K562 (cell line): Measurements from ENCODE around the gene ZCCHC8. TPM values are rescaled to one million over a fixed set of nuclear protein-coding genes. Genes with fewer than 3 reads are reported as not detected.
A peak's percentile ranks its signal among the peaks of the same experiment; 100 is the strongest.

ENCODE experiments used
- ATAC-seq: fragments of 200-7000 bp; cut with Tn5 transposase; 3 replicates; pipeline ENCODE4 v1.9.1; 2020; ENCODE audit warnings: moderate library complexity
- BruUV-seq: library from RNA; stranded (reverse); fragments of 400-500 nt; replicated peaks from 2 replicates; lab custom pipeline; 2021; lab: Mats Ljungman, UMichigan
- CTCF ChIA-PET: fragments of 300-600 bp; formaldehyde crosslinking; extraction: SDS; loops from one replicate; lab custom pipeline; 2021; ENCODE audit warnings: low intra/inter-chr PET ratio; lab: Yijun Ruan, JAX
- POLR2A ChIA-PET: fragments of 300-600, 350-650 bp; sonication (Branson Sonifier 250); formaldehyde crosslinking; extraction: SDS; loops from one replicate; lab custom pipeline; 2021; ENCODE audit warnings: antibody characterized with exemption, inconsistent platforms; lab: Yijun Ruan, JAX
- DNase-seq, 4 experiments: peaks; one replicate each; pipeline versions ENCODE4 v3.0.0 to v3.0.0-alpha.2; 2011 to 2018; ENCODE audit warnings: low spot score in 3 of 4, mixed read lengths in 3 of 4; ENCODE audit errors: extremely low read depth in 1 of 4
- FAIRE-seq: peaks from 2 replicates; lab custom pipeline; 2011; peaks lifted over from hg19 to GRCh38; lab: Jason Lieb, UNC
- H2AFZ ChIP-seq: 2 replicates; pipeline ENCODE4 v1.6.0; 2011; ENCODE audit warnings: low read depth, low read length, control low read depth, inconsistent platforms
- H3K27ac ChIP-seq: fragments of 200-600 bp; 3 replicates; pipeline ENCODE4 v1.8.0; 2011; ENCODE audit warnings: low read depth, mild to moderate bottlenecking, control low read depth, inconsistent platforms, low read length, moderate library complexity, mixed read lengths; ENCODE audit errors: extremely low read depth
- H3K27me3 ChIP-seq, 2 experiments: fragments of 300-600 bp in 1 of 2; 2 replicates in 1 of 2; 3 replicates in 1 of 2; pipeline versions ENCODE4 v1.6.0 to v1.8.0; 2011; ENCODE audit warnings: inconsistent platforms in 2 of 2, low read length in 2 of 2, mild to moderate bottlenecking in 1 of 2, mixed read lengths in 1 of 2, moderate library complexity in 1 of 2; ENCODE audit not compliant: control insufficient read depth in 2 of 2, insufficient read depth in 2 of 2
- H3K36me3 ChIP-seq: fragments of 300-600 bp; 3 replicates; pipeline ENCODE4 v1.8.0; 2011; ENCODE audit warnings: mild to moderate bottlenecking, low read length, inconsistent platforms; ENCODE audit not compliant: control insufficient read depth, insufficient read depth
- H3K4me1 ChIP-seq, 2 experiments: fragments of 200-600 bp in 1 of 2; replicated peaks in 1 of 2; 2 replicates in 1 of 2; 3 replicates in 1 of 2; pipeline versions ENCODE4 v1.5.1 to v1.8.0; 2011; ENCODE audit warnings: inconsistent platforms in 2 of 2, low read length in 2 of 2, mild to moderate bottlenecking in 1 of 2, mixed read lengths in 1 of 2, moderate library complexity in 1 of 2; ENCODE audit not compliant: control insufficient read depth in 2 of 2, insufficient read depth in 2 of 2
- H3K4me2 ChIP-seq: 2 replicates; pipeline ENCODE4 v1.6.1; 2011; ENCODE audit warnings: low read length, control low read depth, inconsistent platforms, mixed read lengths; ENCODE audit not compliant: insufficient read depth
- H3K4me3 ChIP-seq: fragments of 200-600 bp; sonication (generic), shearing (Covaris generic); 2 replicates; pipeline ENCODE4 v1.5.1; 2016; ENCODE audit warnings: control low read depth, inconsistent platforms
- H3K79me2 ChIP-seq: fragments of 200-600 bp; 3 replicates; pipeline ENCODE4 v1.8.0; 2011; ENCODE audit warnings: low read length, inconsistent platforms; ENCODE audit not compliant: control insufficient read depth, insufficient read depth
- H3K9ac ChIP-seq, 2 experiments: 2 replicates each; pipeline versions ENCODE4 v1.6.0 to v1.6.1; 2011; ENCODE audit warnings: low read depth in 2 of 2, low read length in 2 of 2, control low read depth in 1 of 2, inconsistent platforms in 1 of 2, mild to moderate bottlenecking in 1 of 2, mixed read lengths in 1 of 2; ENCODE audit not compliant: insufficient read depth in 1 of 2
- H3K9me1 ChIP-seq: one replicate; pipeline ENCODE4 v1.6.0; 2011; ENCODE audit warnings: inconsistent platforms, mild to moderate bottlenecking, low read length, moderate library complexity; ENCODE audit not compliant: control insufficient read depth, insufficient read depth
- H3K9me3 ChIP-seq: replicated peaks from 2 replicates; pipeline ENCODE4 v1.5.1; 2011; ENCODE audit warnings: low read depth, low read length, inconsistent platforms; ENCODE audit not compliant: control insufficient read depth, insufficient read depth
- H4K20me1 ChIP-seq: replicated peaks from 2 replicates; pipeline ENCODE4 v1.6.1; 2011; ENCODE audit warnings: low read length, inconsistent platforms, mixed read lengths; ENCODE audit not compliant: control insufficient read depth, insufficient read depth
- BHLHE40 ChIP-seq: IDR thresholded peaks from 2 replicates; pipeline ENCODE4 v1.6.1; 2011; ENCODE audit warnings: low read length, improper control_type of control experiment
- CHD1 ChIP-seq: fragments of 200-600 bp; sonication (generic); IDR thresholded peaks from one replicate; pipeline ENCODE4 v1.6.1; 2012; ENCODE audit warnings: mild to moderate bottlenecking, moderate library complexity, low read length, inconsistent platforms
- EGR1 ChIP-seq: fragments of 450-650 bp; conservative IDR thresholded peaks from 2 replicates; pipeline ENCODE4 v1.6.1; 2017; ENCODE audit warnings: mild to moderate bottlenecking
- ETV1 ChIP-seq: fragments of 450-650 bp; conservative IDR thresholded peaks from 2 replicates; pipeline ENCODE4 v1.6.1; 2016; ENCODE audit warnings: missing genetic modification characterization, control low read depth, low read depth, missing compliant biosample characterization
- FOSL1 ChIP-seq: fragments of 200-800 bp; sonication (Bioruptor generic); conservative IDR thresholded peaks from 2 replicates; pipeline ENCODE4 v1.6.1; 2016; ENCODE audit warnings: missing genetic modification characterization, missing compliant biosample characterization
- KLF13 ChIP-seq: fragments of 450-650 bp; IDR thresholded peaks from 2 replicates; pipeline ENCODE4 v1.6.1; 2016; ENCODE audit warnings: missing genetic modification characterization, low read depth, mild to moderate bottlenecking, missing compliant biosample characterization, moderate library complexity, borderline replicate concordance
- LEF1 ChIP-seq: fragments of 450-650 bp; IDR thresholded peaks from 2 replicates; pipeline ENCODE4 v1.6.1; 2016; ENCODE audit warnings: mild to moderate bottlenecking
- MAZ ChIP-seq, 2 experiments: fragments of 450-650 bp in 1 of 2; sonication (generic) in 1 of 2; formaldehyde crosslinking; IDR thresholded peaks in 1 of 2; conservative IDR thresholded peaks in 1 of 2; 2 replicates each; pipeline versions ENCODE4 v1.4.0 to v1.5.0; 2020; ENCODE audit warnings: mild to moderate bottlenecking in 1 of 2, missing genetic modification reagents in 1 of 2
- POLR2G ChIP-seq: fragments of 200-400 bp; formaldehyde crosslinking; IDR thresholded peaks from 2 replicates; pipeline ENCODE4 v1.6.1; 2017; ENCODE audit warnings: low read depth, mild to moderate bottlenecking, antibody characterized with exemption, low read length, moderate library complexity
- PTRF ChIP-seq: fragments of 450-650 bp; IDR thresholded peaks from 2 replicates; pipeline ENCODE4 v1.6.1; 2016; ENCODE audit warnings: mild to moderate bottlenecking, missing genetic modification characterization, missing compliant biosample characterization
- VEZF1 ChIP-seq: fragments of 200-800 bp; sonication (Bioruptor generic); IDR thresholded peaks from 2 replicates; pipeline ENCODE4 v1.6.1; 2017; ENCODE audit warnings: missing genetic modification characterization, missing compliant biosample characterization
- ZBTB8A ChIP-seq: fragments of 450-650 bp; IDR thresholded peaks from 2 replicates; pipeline ENCODE4 v1.6.1; 2018; ENCODE audit warnings: mild to moderate bottlenecking, moderate library complexity; ENCODE audit not compliant: partially characterized antibody
- ZNF263 ChIP-seq: sonication (generic); formaldehyde crosslinking; IDR thresholded peaks from 2 replicates; pipeline ENCODE4 v1.8.0; 2022; ENCODE audit warnings: mild to moderate bottlenecking, missing genetic modification reagents, borderline replicate concordance
- ZNF3 ChIP-seq: fragments of 250-450 bp; sonication (Bioruptor Pico); IDR thresholded peaks from 2 replicates; pipeline ENCODE4 v1.5.0; 2021; ENCODE audit warnings: mild to moderate bottlenecking, moderate library complexity
- ZSCAN29 ChIP-seq: fragments of 450-650 bp; IDR thresholded peaks from 2 replicates; pipeline ENCODE4 v1.6.1; 2017
- WGBS: fragments of 100-300 bp; shearing (Covaris generic); methylation state at CpG from one replicate; pipeline ENCODE4 v1.1.6; 2016; ENCODE audit warnings: low coverage, mixed read lengths; ENCODE audit not compliant: insufficient coverage; ENCODE audit errors: missing lambda C conversion rate; 5-methylcytosine and 5-hydroxymethylcytosine counted together
- in situ Hi-C: fragments of 300-500 bp; cut with MboI; formaldehyde crosslinking; loops from 4 replicates; pipeline ENCODE4 v1.15.0; 2018; ENCODE audit warnings: inconsistent platforms, mixed read lengths
- intact Hi-C: fragments of 100-400 bp; cut with micrococcal nuclease; formaldehyde crosslinking; loops from 2 replicates; pipeline ENCODE4 v1.14.2; 2022
- polyA plus RNA-seq, 8 experiments: library from polyadenylated mRNA; depleted of rRNA in 4 of 8; stranded (reverse) in 5 of 8; unstranded in 3 of 8; fragments of >200 nt; fragmentation: Nextera tagmentation in 2 of 8; fragmentation: Illumina TruSeq in 1 of 8; extraction: Ambion mirVana in 2 of 8; extraction: Trizol in 1 of 8; gene quantifications; 2 replicates each; pipeline versions ENCODE4 v1.2.1 to v1.2.3, GENCODE V29; 2011 to 2014; ENCODE audit warnings: inconsistent platforms in 1 of 8, missing spikeins in 1 of 8
- total RNA-seq, 7 experiments: library from RNA; depleted of rRNA in 6 of 7; stranded (reverse); fragments of >200 nt in 6 of 7; fragmentation: Illumina TruSeq in 2 of 7; extraction: Trizol in 2 of 7; gene quantifications; 2 replicates each; pipeline versions ENCODE4 v1.2.1 to v1.2.3, GENCODE V29; 2011 to 2021; ENCODE audit warnings: low replicate concordance in 1 of 7
- TF ChIP-seq, protein P1 (sequence below): fragments of 450-650 bp; formaldehyde crosslinking; IDR thresholded peaks from 2 replicates; pipeline ENCODE4 v1.4.0; 2020; ENCODE audit warnings: mild to moderate bottlenecking
- TF ChIP-seq, protein P2 (sequence below): fragments of 450-650 bp; formaldehyde crosslinking; IDR thresholded peaks from 2 replicates; pipeline ENCODE4 v1.4.0; 2022; ENCODE audit warnings: missing genetic modification characterization

Gene ZCCHC8
- total and polyA plus RNA-seq, 9 of the 15 experiments (the other 6 are each of a cell fraction or from before 2014, with no cell fraction given), result 14.8 to 50.9 (median 34.1) TPM

- ChIA-PET CTCF (no interaction called here), POLR2A (interaction anchor here (1.2 to 4.0 kb wide), 5 partner anchors 11 to 74 kb away, joined by 4 to 43 read pairs (median 8); no protein-coding TSS in a partner anchor)
- no peaks in the 10 kb centered on the region for H4K20me1 ChIP-seq
- DNase-seq (peak; percentile 20 to 42 (median 30)), FAIRE-seq (no peak), ATAC-seq (peak; percentile 25)
- H3K79me2 ChIP-seq, result no peaks in the 10 kb centered on the region
- no TSS peak for BruUV-seq
- in situ Hi-C loops (no loop called here), intact Hi-C loops (no loop called here)
- H3K4me1 ChIP-seq, result 0 out of 5 replicates have a peak, but pooled peaks cover 0 to 5% of the 10 kb centered on the region in 2 experiments
- peak overlapping the region in 1 of 2 experiments; percentile 59; a peak in 1 of 4 replicates for H3K9ac ChIP-seq
- WGBS, result 63% methylated on average over 18 of the region's 19 CpGs
- H3K4me3 ChIP-seq, result no peak overlapping the region
- no peaks in the 10 kb centered on the region for H3K27me3 ChIP-seq
- peak overlapping the region; percentile 5; the same call in 1 of the 3 replicates for H3K27ac ChIP-seq
- H3K36me3 ChIP-seq, result peaks cover 63% of the 10 kb centered on the region
- no peaks in the 10 kb centered on the region for H3K9me3 ChIP-seq
- H2AFZ ChIP-seq, result no peak overlapping the region
- no peaks in the 10 kb centered on the region for H3K9me1 ChIP-seq
- H3K4me2 ChIP-seq, result no peak overlapping the region
- peak; percentile 75; the same call in 1 of the 2 replicates for TF ChIP-seq FOSL1 (tag)
- TF ChIP-seq LEF1, result no peak
- TF ChIP-seq MAZ (CRISPR knock-in tag; conservative IDR thresholded peaks at IDR 0.05 in 1 of 2, IDR thresholded peaks at IDR 0.05 in 1 of 2), result 0 out of 4 replicates have a peak, but pooled peaks of 1 of the 2 experiments have one; percentile 36
- peak; percentile 27; the same call in 1 of the 2 replicates for TF ChIP-seq ZNF263 (CRISPR knock-in tag)
- no peak for TF ChIP-seq ZBTB8A
- peak; percentile 66 for TF ChIP-seq VEZF1
- TF ChIP-seq, protein P1, sequence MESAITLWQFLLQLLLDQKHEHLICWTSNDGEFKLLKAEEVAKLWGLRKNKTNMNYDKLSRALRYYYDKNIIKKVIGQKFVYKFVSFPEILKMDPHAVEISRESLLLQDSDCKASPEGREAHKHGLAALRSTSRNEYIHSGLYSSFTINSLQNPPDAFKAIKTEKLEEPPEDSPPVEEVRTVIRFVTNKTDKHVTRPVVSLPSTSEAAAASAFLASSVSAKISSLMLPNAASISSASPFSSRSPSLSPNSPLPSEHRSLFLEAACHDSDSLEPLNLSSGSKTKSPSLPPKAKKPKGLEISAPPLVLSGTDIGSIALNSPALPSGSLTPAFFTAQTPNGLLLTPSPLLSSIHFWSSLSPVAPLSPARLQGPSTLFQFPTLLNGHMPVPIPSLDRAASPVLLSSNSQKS (CRISPR knock-in tag), result no peak
- TF ChIP-seq, protein P2, sequence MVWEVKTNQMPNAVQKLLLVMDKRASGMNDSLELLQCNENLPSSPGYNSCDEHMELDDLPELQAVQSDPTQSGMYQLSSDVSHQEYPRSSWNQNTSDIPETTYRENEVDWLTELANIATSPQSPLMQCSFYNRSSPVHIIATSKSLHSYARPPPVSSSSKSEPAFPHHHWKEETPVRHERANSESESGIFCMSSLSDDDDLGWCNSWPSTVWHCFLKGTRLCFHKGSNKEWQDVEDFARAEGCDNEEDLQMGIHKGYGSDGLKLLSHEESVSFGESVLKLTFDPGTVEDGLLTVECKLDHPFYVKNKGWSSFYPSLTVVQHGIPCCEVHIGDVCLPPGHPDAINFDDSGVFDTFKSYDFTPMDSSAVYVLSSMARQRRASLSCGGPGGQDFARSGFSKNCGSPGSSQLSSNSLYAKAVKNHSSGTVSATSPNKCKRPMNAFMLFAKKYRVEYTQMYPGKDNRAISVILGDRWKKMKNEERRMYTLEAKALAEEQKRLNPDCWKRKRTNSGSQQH (CRISPR knock-in tag), result 0 out of 2 replicates have a peak, but pooled peaks have one; percentile 19
- TF ChIP-seq KLF13 (tag), result no peak
- TF ChIP-seq CHD1, result no peak
- no peak for TF ChIP-seq ZSCAN29
- TF ChIP-seq ETV1 (tag), result no peak
- no peak for TF ChIP-seq BHLHE40
- no peak for TF ChIP-seq PTRF
- peak; percentile 25; the same call in 1 of the 2 replicates for TF ChIP-seq POLR2G
- TF ChIP-seq ZNF3 (CRISPR knock-in tag), result no peak
- peak; percentile 41 for TF ChIP-seq EGR1
Measured at GRCh38 chr12:122473543-122474323, 27.0 kb downstream of the ZCCHC8 start.
